Ishikawa (cell line): Measurements from ENCODE around the gene TERT.

Experiments used
- CEBPB ChIP-seq: IDR thresholded peaks from 2 replicates; pipeline ENCODE4 v1.6.1; 2012
- CREB1 ChIP-seq: IDR thresholded peaks from 2 replicates; pipeline ENCODE4 v1.6.1; 2012; ENCODE audit warnings: low read depth
- EGR1 ChIP-seq: IDR thresholded peaks from 2 replicates; pipeline ENCODE4 v1.6.1; 2012
- EP300 ChIP-seq: IDR thresholded peaks from 2 replicates; pipeline ENCODE4 v1.6.1; 2012; ENCODE audit warnings: borderline replicate concordance
- FOXM1 ChIP-seq: IDR thresholded peaks from 2 replicates; pipeline ENCODE4 v1.6.1; 2012; ENCODE audit warnings: low read depth, borderline replicate concordance
- MAX ChIP-seq: IDR thresholded peaks from 2 replicates; pipeline ENCODE4 v1.6.1; 2012
- RAD21 ChIP-seq: IDR thresholded peaks from 2 replicates; pipeline ENCODE4 v1.6.1; 2012; ENCODE audit warnings: low read depth
- REST ChIP-seq: IDR thresholded peaks from 2 replicates; pipeline ENCODE4 v1.6.1; 2012; ENCODE audit warnings: low read depth, mild to moderate bottlenecking
- TAF1 ChIP-seq: IDR thresholded peaks from 2 replicates; pipeline ENCODE4 v1.6.1; 2012; ENCODE audit warnings: low read depth, mild to moderate bottlenecking
- TCF12 ChIP-seq: IDR thresholded peaks from 2 replicates; pipeline ENCODE4 v1.6.1; 2012; ENCODE audit warnings: low read depth
- USF1 ChIP-seq: IDR thresholded peaks from 2 replicates; pipeline ENCODE4 v1.6.1; 2012
- YY1 ChIP-seq: IDR thresholded peaks from 2 replicates; pipeline ENCODE4 v1.6.1; 2012; ENCODE audit warnings: low read depth
- ZBTB7A ChIP-seq: IDR thresholded peaks from 2 replicates; pipeline ENCODE4 v1.6.1; 2012; ENCODE audit warnings: low read depth

- TF ChIP-seq USF1 (no peak), MAX (no peak), EP300 (no peak), EGR1 (no peak), TAF1 (no peak), REST (no peak), CREB1 (no peak), RAD21 (no peak), CEBPB (no peak), ZBTB7A (no peak), YY1 (no peak), TCF12 (no peak), FOXM1 (no peak)
Observed at GRCh38 chr5:1312206-1312605, 17.3 kb upstream of the TERT start.
